ENCODE results near the gene HLX. TPM values are rescaled to one million over a fixed set of nuclear protein-coding genes. Genes with fewer than 3 reads are reported as not detected.
A peak's percentile ranks its signal among the peaks of the same experiment; 100 is the strongest.

HLX gene
- total RNA-seq, 1 donor from 2014 or later: not detected

- H3K36me3 Mint-ChIP-seq: no peaks in the 10 kb centered on the region
- Histone ChIP-seq H3K9me3 (ENCODE audit: low read depth) (no peaks in the 10 kb centered on the region), H3K27me3 (no peaks in the 10 kb centered on the region), H3K4me3 (no peak overlapping the region), H3F3A (ENCODE audit: low read depth) (no peaks in the 10 kb centered on the region), H3K4me2 (no peak overlapping the region), H3K36me3 (no peaks in the 10 kb centered on the region), H3K27ac (no peak overlapping the region), H2AFZ (replicated peaks) (no peak overlapping the region), H3K79me2 (ENCODE audit: low read depth) (no peaks in the 10 kb centered on the region), H3K4me1 (peaks cover 14% of the 10 kb centered on the region), H4K20me1 (ENCODE audit: low read depth) (no peaks in the 10 kb centered on the region), H3K9ac (no peak overlapping the region)
- peaks cover 11% of the 10 kb centered on the region for H3K4me1 Mint-ChIP-seq
- peaks cover 2% of the 10 kb centered on the region for H3K9me3 Mint-ChIP-seq
- no peak overlapping the region for H3K27ac Mint-ChIP-seq
- H3K4me3 Mint-ChIP-seq: no peak overlapping the region
- no peak for TF ChIP-seq EZH2 (IDR thresholded peaks at IDR 0.05)
- TF ChIP-seq EZH2phosphoT487 (IDR thresholded peaks at IDR 0.05): no peak
- TF ChIP-seq, protein P1, sequence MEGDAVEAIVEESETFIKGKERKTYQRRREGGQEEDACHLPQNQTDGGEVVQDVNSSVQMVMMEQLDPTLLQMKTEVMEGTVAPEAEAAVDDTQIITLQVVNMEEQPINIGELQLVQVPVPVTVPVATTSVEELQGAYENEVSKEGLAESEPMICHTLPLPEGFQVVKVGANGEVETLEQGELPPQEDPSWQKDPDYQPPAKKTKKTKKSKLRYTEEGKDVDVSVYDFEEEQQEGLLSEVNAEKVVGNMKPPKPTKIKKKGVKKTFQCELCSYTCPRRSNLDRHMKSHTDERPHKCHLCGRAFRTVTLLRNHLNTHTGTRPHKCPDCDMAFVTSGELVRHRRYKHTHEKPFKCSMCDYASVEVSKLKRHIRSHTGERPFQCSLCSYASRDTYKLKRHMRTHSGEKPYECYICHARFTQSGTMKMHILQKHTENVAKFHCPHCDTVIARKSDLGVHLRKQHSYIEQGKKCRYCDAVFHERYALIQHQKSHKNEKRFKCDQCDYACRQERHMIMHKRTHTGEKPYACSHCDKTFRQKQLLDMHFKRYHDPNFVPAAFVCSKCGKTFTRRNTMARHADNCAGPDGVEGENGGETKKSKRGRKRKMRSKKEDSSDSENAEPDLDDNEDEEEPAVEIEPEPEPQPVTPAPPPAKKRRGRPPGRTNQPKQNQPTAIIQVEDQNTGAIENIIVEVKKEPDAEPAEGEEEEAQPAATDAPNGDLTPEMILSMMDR (IDR thresholded peaks at IDR 0.05): no peak
- no peak for DNase-seq (ENCODE audit: low spot score)
- H3K27me3 Mint-ChIP-seq (ENCODE audit: insufficient read depth, low read depth): no peaks in the 10 kb centered on the region
Measured at GRCh38 chr1:220838578-220838977, 40.7 kb upstream of the HLX start.

DNA sequence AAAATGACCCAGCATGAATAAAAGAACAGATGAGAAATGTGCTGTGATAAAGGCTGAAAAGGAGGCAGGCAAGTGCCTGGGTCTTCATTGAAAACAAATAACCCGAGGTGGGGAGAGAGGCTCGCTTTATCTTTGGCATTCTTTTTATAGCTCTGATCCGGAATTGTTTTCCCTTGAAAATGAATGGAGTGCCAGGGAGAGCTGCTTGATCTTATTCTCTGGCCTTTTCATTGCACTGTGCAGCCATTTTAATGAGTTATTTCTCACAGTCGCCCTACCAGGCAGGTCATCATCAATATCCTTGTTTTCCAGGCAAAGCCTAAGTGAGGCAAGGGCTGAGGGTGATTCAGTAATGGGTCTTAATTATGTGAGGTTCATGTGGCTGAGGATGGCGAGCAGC lies 39.8 kb upstream of the HLX start:
- Histone ChIP-seq H3K4me1 (peaks cover 14% of the 10 kb centered on the region), H3F3A (ENCODE audit: low read depth) (no peaks in the 10 kb centered on the region), H4K20me1 (ENCODE audit: low read depth) (no peaks in the 10 kb centered on the region), H3K4me2 (no peak overlapping the region), H3K27me3 (no peaks in the 10 kb centered on the region), H3K4me3 (no peak overlapping the region), H3K27ac (no peak overlapping the region), H3K9ac (no peak overlapping the region), H3K9me3 (ENCODE audit: low read depth) (no peaks in the 10 kb centered on the region), H3K36me3 (no peaks in the 10 kb centered on the region), H2AFZ (replicated peaks) (no peak overlapping the region), H3K79me2 (ENCODE audit: low read depth) (no peaks in the 10 kb centered on the region)
- no peak for TF ChIP-seq EZH2phosphoT487 (IDR thresholded peaks at IDR 0.05)
- no peak for TF ChIP-seq EZH2 (IDR thresholded peaks at IDR 0.05)
- TF ChIP-seq, protein P1 (IDR thresholded peaks at IDR 0.05): no peak
- H3K27ac Mint-ChIP-seq: no peak overlapping the region
- H3K27me3 Mint-ChIP-seq (ENCODE audit: insufficient read depth, low read depth): no peaks in the 10 kb centered on the region
- no peak overlapping the region for H3K4me3 Mint-ChIP-seq
- peaks cover 11% of the 10 kb centered on the region for H3K4me1 Mint-ChIP-seq
- no peaks in the 10 kb centered on the region for H3K9me3 Mint-ChIP-seq
- H3K36me3 Mint-ChIP-seq: no peaks in the 10 kb centered on the region
- no peak for DNase-seq (ENCODE audit: low spot score)

DNA sequence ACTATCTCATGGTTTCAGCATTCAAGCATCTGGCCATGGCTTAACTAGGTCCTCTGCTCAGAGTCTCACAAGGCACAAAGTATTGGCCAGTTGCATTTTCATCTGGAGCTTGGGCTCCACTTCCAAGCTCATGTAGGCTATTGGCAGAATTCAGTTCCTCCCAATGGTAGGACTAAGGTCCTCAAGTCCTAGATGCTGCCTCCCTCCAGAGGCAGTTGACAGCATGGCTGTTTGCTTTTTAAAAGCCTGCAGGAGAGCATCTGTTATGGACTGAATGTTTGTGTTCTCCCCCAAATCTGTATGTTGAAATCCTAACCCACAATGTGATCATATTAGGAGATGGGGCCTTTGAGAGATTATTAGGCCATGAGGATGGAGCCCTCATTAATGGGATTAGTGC lies 38.0 kb upstream of the HLX start:
- no peak overlapping the region for H3K9ac ChIP-seq
- no peak overlapping the region for H3K4me3 ChIP-seq
- no peaks in the 10 kb centered on the region for H3K27me3 ChIP-seq
- peaks cover 11% of the 10 kb centered on the region for H3K4me1 Mint-ChIP-seq
- no peaks in the 10 kb centered on the region for H4K20me1 ChIP-seq (ENCODE audit: low read depth)
- H3K36me3 ChIP-seq: no peaks in the 10 kb centered on the region
- H3K9me3 ChIP-seq (ENCODE audit: low read depth): no peaks in the 10 kb centered on the region
- no peak for DNase-seq (ENCODE audit: low spot score)
- H3K4me1 ChIP-seq: peaks cover 14% of the 10 kb centered on the region
- H3F3A ChIP-seq (ENCODE audit: low read depth): no peaks in the 10 kb centered on the region
- no peaks in the 10 kb centered on the region for H3K27me3 Mint-ChIP-seq (ENCODE audit: insufficient read depth, low read depth)
- no peak overlapping the region for H3K27ac Mint-ChIP-seq
- no peak overlapping the region for H2AFZ ChIP-seq (replicated peaks)
- no peaks in the 10 kb centered on the region for H3K36me3 Mint-ChIP-seq
- H3K4me3 Mint-ChIP-seq: no peak overlapping the region
- TF ChIP-seq EZH2 (IDR thresholded peaks at IDR 0.05): no peak
- TF ChIP-seq, protein P1 (IDR thresholded peaks at IDR 0.05): peak; percentile 8
- no peak overlapping the region for H3K27ac ChIP-seq
- H3K4me2 ChIP-seq: no peak overlapping the region
- no peaks in the 10 kb centered on the region for H3K79me2 ChIP-seq (ENCODE audit: low read depth)
- H3K9me3 Mint-ChIP-seq: no peaks in the 10 kb centered on the region

Data from neural progenitor cell (in vitro differentiated cells).